OCI-LY1 (cell line): ENCODE data around the gene DYSF.

ENCODE experiments used
- H2AFZ ChIP-seq: fragments of 200-600 bp; sonication (generic), shearing (Covaris generic); 2 replicates; pipeline ENCODE4 v1.6.0; 2014; ENCODE audit warnings: antibody characterized with exemption, mild to moderate bottlenecking, low read length
- H3F3A ChIP-seq: fragments of 200-600 bp; sonication (generic), shearing (Covaris generic); 2 replicates; pipeline ENCODE4 v1.6.0; 2014; ENCODE audit warnings: mild to moderate bottlenecking, antibody characterized with exemption, low read length, moderate library complexity; ENCODE audit not compliant: insufficient read depth
- H3K27ac ChIP-seq: fragments of 200-600 bp; sonication (generic); 2 replicates; pipeline ENCODE4 v1.5.1; 2014; ENCODE audit warnings: low read length, mixed run types, mild to moderate bottlenecking, low read depth; ENCODE audit not compliant: poor library complexity, severe bottlenecking
- H3K27me3 ChIP-seq: fragments of 200-600 bp; sonication (generic); 2 replicates; pipeline ENCODE4 v1.6.0; 2014; ENCODE audit warnings: antibody characterized with exemption, mild to moderate bottlenecking, low read length, moderate library complexity; ENCODE audit not compliant: insufficient read depth
- H3K36me3 ChIP-seq: fragments of 200-600 bp; sonication (generic); 2 replicates; pipeline ENCODE4 v1.6.1; 2014; ENCODE audit warnings: mild to moderate bottlenecking, antibody characterized with exemption, low read length, moderate library complexity, mixed read lengths; ENCODE audit not compliant: insufficient read depth
- H3K4me1 ChIP-seq: fragments of 200-600 bp; sonication (generic); 2 replicates; pipeline ENCODE4 v1.5.1; 2014; ENCODE audit warnings: mild to moderate bottlenecking, low read length, moderate library complexity; ENCODE audit not compliant: insufficient read depth, severe bottlenecking
- H3K4me2 ChIP-seq: fragments of 200-600 bp; sonication (generic), shearing (Covaris generic); 2 replicates; pipeline ENCODE4 v1.6.1; 2014; ENCODE audit warnings: low read length
- H3K4me3 ChIP-seq: fragments of 200-600 bp; sonication (generic); 2 replicates; pipeline ENCODE4 v1.5.1; 2014; ENCODE audit warnings: low read length, low read depth, mild to moderate bottlenecking, mixed read lengths; ENCODE audit not compliant: poor library complexity, severe bottlenecking
- H3K79me2 ChIP-seq: fragments of 200-600 bp; shearing (Covaris generic); 2 replicates; pipeline ENCODE4 v1.6.1; 2016; ENCODE audit warnings: mixed run types, low read length, mixed read lengths; ENCODE audit not compliant: insufficient read depth
- H3K9ac ChIP-seq: fragments of 200-600 bp; sonication (generic), shearing (Covaris generic); 2 replicates; pipeline ENCODE4 v1.6.1; 2014; ENCODE audit warnings: mild to moderate bottlenecking, low read length, mixed read lengths
- H3K9me2 ChIP-seq: fragments of 200-600 bp; sonication (generic), shearing (Covaris generic); 2 replicates; pipeline ENCODE4 v1.6.1; 2014; ENCODE audit warnings: low read depth, mild to moderate bottlenecking, low read length, mixed read lengths
- H3K9me3 ChIP-seq: fragments of 200-600 bp; shearing (Covaris generic); 2 replicates; pipeline ENCODE4 v1.6.1; 2014; ENCODE audit warnings: low read length, mixed read lengths
- H4K20me1 ChIP-seq: fragments of 200-600 bp; sonication (generic), shearing (Covaris generic); 2 replicates; pipeline ENCODE4 v1.6.0; 2016; ENCODE audit warnings: mild to moderate bottlenecking, low read length; ENCODE audit not compliant: insufficient read depth
- EZH2 ChIP-seq: fragments of 200-600 bp; sonication (generic), shearing (Covaris generic); IDR thresholded peaks from 2 replicates; pipeline ENCODE4 v1.8.0; 2017; ENCODE audit warnings: borderline replicate concordance, mixed run types, mild to moderate bottlenecking, antibody characterized with exemption, low read length, moderate library complexity, mixed read lengths
- TF ChIP-seq, protein P1 (sequence below): fragments of 200-600 bp; sonication (generic), shearing (Covaris generic); IDR thresholded peaks from 2 replicates; pipeline ENCODE4 v1.5.1; 2017; ENCODE audit warnings: mild to moderate bottlenecking, antibody characterized with exemption, low read length, moderate library complexity, mixed read lengths

Gene DYSF

DNA sequence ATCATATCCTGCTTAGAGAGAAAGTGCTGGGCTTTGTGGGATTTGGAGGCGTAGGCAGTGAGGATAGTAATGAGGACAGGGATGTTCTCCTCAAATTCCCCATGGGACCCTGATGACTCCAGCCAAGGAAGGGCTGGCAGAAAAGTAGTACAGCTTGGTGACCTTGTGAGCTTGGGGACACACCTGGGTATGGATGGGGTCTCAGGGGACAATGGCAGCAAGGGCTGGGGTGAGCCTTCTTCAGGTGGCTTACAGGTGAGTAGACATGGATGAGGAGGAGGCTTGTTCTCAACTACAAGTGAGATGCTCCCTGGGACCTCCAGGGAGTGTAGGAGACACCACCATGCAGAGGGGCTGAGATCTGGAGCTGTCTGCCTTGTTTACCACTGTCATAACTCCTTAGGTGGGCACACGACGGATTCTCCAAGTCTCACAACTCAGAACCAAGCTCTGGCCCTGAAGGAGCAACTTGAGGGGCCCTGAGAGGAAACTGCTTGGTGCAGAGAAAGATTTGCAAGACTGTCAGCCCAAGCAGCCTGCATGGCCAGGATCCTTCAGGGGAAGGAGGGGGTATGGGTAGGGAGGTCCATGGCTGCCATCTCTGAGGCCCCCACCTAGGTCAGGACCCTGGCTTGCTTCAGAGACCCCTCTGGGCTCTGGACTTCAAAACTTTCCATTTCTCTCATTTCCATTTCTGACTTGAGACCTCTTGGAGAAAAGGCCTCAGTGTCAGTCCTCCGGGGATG lies 262.8 kb downstream of the DYSF start:
- Histone ChIP-seq H4K20me1 (no peaks in the 10 kb centered on the region), H3K27me3 (no peaks in the 10 kb centered on the region), H3K4me1 (no peaks in the 10 kb centered on the region), H3K9ac (no peak overlapping the region), H3K27ac (no peak overlapping the region), H2AFZ (no peak overlapping the region), H3K4me2 (no peak overlapping the region), H3K9me3 (no peaks in the 10 kb centered on the region), H3K36me3 (no peaks in the 10 kb centered on the region), H3K9me2 (no peaks in the 10 kb centered on the region), H3F3A (no peaks in the 10 kb centered on the region), H3K4me3 (no peak overlapping the region), H3K79me2 (no peaks in the 10 kb centered on the region)
- TF ChIP-seq EZH2: no peak

DNA sequence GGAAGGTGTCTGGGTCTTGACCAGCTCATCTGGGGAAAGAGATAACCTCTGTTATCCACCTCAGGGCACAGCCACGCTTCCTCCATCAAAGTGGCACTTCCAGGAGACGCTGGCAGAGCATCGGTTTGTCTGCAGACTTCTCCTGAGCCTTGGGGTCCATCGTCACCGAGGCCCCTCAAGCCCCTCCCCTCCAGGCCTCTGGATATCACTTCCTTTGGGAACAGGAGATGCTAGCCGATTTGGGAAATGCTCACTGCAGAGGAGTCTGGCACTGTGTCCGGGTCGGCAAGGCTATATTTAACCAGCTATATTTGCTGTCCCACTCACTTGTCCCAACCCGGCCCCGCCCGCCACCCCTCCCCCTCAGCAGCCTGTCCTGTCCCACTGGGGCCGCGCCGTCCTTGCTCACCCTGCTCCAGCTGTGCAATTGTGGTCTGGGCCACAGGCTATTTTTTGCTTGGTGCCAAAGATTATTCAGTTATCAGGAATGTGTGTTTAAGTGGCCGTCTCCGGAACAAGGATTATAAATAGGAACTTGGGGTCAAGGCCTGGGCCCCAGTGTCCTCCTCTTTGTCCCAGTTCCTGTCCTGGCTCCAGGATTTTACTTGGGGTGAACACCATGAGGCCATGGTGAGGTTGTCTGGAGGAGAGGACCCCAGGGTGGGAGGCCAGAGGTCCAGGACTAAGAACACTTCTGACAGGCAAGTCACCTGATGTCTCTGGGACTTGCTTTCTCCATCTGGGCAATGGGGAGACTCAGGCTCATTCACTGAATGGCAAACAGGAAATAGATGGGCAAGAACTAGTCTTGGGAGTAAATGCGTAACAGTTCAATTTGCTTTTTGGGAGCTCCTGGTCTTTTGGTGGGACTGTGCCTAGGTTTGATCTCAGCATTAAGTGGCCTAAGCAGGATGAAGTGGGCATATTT lies 263.6 kb downstream of the DYSF start:
- H3K9me2 ChIP-seq: no peaks in the 10 kb centered on the region
- no peak overlapping the region for H2AFZ ChIP-seq
- H3K4me2 ChIP-seq: no peak overlapping the region
- no peaks in the 10 kb centered on the region for H3K36me3 ChIP-seq
- H4K20me1 ChIP-seq: no peaks in the 10 kb centered on the region
- no peaks in the 10 kb centered on the region for H3F3A ChIP-seq
- no peak overlapping the region for H3K27ac ChIP-seq
- H3K9ac ChIP-seq: no peak overlapping the region
- H3K27me3 ChIP-seq: no peaks in the 10 kb centered on the region
- H3K4me1 ChIP-seq: no peaks in the 10 kb centered on the region
- no peaks in the 10 kb centered on the region for H3K79me2 ChIP-seq
- no peaks in the 10 kb centered on the region for H3K9me3 ChIP-seq
- TF ChIP-seq, protein P1, sequence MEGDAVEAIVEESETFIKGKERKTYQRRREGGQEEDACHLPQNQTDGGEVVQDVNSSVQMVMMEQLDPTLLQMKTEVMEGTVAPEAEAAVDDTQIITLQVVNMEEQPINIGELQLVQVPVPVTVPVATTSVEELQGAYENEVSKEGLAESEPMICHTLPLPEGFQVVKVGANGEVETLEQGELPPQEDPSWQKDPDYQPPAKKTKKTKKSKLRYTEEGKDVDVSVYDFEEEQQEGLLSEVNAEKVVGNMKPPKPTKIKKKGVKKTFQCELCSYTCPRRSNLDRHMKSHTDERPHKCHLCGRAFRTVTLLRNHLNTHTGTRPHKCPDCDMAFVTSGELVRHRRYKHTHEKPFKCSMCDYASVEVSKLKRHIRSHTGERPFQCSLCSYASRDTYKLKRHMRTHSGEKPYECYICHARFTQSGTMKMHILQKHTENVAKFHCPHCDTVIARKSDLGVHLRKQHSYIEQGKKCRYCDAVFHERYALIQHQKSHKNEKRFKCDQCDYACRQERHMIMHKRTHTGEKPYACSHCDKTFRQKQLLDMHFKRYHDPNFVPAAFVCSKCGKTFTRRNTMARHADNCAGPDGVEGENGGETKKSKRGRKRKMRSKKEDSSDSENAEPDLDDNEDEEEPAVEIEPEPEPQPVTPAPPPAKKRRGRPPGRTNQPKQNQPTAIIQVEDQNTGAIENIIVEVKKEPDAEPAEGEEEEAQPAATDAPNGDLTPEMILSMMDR: no peak
- no peak for TF ChIP-seq EZH2
- H3K4me3 ChIP-seq: no peak overlapping the region

GRCh38 chr2:71718686-71719085 lies 265.3 kb downstream of the DYSF start:
- Histone ChIP-seq H3K27ac (no peak overlapping the region), H3K79me2 (no peaks in the 10 kb centered on the region), H3K9me3 (no peaks in the 10 kb centered on the region), H3K4me3 (no peak overlapping the region), H3K4me1 (no peaks in the 10 kb centered on the region), H3F3A (no peaks in the 10 kb centered on the region), H3K36me3 (no peaks in the 10 kb centered on the region), H3K27me3 (no peaks in the 10 kb centered on the region), H3K9me2 (no peaks in the 10 kb centered on the region), H3K9ac (no peak overlapping the region), H2AFZ (no peak overlapping the region), H4K20me1 (no peaks in the 10 kb centered on the region), H3K4me2 (no peak overlapping the region)
- no peak for TF ChIP-seq EZH2
- TF ChIP-seq, protein P1: no peak
